GM19239 (cell line): ENCODE measurements around the gene NOXA1.

ENCODE experiments used
- DNase-seq: peaks from one replicate; pipeline ENCODE4 v3.0.0; 2011; ENCODE audit warnings: low spot score; ENCODE audit not compliant: insufficient read length
- FAIRE-seq: peaks from 2 replicates; lab custom pipeline; 2011; peaks lifted over from hg19 to GRCh38; lab: Jason Lieb, UNC

The NOXA1 gene

GRCh38 chr9:137435980-137436760 lies 13.0 kb downstream of the NOXA1 start:
- DNase-seq: no peak

DNA sequence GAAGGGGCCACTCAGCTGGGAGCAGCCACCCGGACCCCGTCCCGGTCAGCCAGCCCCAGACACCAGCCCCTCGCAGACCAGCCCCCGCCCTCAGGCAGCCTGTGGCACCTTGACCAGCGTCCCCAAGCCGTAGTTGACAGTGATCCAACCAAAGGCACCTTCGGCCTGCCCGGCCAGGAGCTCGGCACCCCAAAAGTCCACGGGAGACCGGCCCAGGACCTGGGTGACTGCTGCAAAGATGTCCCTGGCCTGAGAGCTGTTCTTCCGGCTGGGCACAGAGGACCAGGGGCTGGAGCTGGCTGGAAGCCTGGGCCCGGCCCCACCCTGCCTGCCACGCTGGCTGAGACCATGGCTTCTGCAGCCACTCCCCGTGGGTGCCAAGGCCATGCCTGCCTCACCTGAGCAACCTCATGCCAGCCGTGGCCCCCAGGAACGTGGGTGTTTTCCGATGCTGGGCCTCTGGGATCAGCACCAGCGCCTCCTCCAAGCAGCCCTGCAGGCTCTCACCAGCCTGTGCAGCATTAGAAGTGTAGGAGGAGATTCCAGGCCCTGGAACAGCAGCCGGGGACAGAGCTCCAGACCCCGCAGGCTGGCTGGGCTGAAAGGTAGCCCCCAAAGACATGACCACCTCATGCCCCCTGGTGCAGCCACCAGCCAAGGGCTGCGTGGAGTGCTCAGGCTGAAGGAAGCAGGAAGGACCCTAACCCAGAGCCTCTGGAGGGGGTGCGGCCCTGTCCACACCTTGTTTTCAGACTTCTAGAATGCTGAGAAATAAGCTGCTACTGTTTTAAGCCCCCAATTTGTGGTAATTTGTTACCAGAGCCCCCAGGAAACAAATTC lies 13.8 kb downstream of the NOXA1 start:
- DNase-seq (no peak), FAIRE-seq (no peak)

More at GRCh38 chr9:137435980-137436760, 13.0 kb downstream of the NOXA1 start:
- FAIRE-seq: no peak

DNA sequence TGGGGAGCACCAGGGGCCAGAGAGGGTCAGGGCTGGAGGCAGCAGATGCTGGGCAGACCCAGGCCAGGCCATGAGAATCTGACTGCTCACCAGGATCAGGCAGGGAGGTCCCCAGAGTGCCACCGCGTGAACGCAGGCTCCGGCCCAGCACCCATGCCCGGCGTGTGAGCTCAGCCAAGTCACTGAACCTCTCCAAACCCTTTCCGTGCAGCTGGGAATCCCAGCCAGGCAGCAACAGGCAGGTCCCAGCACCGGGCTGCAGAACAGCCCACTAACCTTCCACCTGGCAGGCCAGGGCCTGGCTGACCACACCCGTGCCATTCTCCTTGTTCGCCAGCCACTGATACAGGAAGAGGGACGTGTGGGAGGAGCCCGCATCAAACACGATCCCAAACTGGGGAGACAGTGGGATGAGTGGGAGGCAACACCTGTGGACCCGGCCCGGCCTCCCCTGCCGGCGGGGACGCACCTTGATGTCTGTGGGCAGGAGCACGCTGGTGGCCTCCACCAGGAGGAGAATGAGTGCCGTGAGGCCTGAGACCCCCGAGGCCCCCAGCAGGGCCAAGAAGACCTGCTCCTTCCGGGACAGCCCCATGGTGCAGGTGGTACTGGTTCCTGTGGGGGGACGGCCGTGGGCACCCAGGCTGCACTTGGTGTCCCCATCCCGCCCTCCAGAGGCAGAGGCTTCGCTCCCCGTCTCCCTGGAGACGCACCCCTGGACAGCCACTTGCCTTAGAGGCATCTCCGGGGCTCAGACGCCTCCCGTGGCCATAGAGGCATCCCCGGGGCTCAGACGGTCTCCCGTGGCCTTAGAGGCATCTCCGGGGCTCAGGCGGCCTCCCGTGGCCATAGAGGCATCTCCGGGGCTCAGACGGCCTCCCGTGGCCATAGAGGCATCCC lies 14.7 kb downstream of the NOXA1 start:
- FAIRE-seq (no peak), DNase-seq (no peak)

- no peak for DNase-seq
- FAIRE-seq: no peak
Observed at GRCh38 chr9:137438591-137439157, 15.5 kb downstream of the NOXA1 start.

- DNase-seq (no peak), FAIRE-seq (no peak)
Observed at GRCh38 chr9:137439158-137439714, 16.0 kb downstream of the NOXA1 start.

- DNase-seq: no peak
- FAIRE-seq: no peak
Observed at GRCh38 chr9:137441289-137441934, 18.2 kb downstream of the NOXA1 start, which contains the start of gene ENTPD8. TSS of gene ENTPD8 (minus strand) at chr9:137441357. CDS start at chr9:137438285, 3,072 bp downstream.

GRCh38 chr9:137441935-137442321 lies 18.7 kb downstream of the NOXA1 start:
- FAIRE-seq (no peak), DNase-seq (no peak)

GRCh38 chr9:137444106-137444790 lies 21.1 kb downstream of the NOXA1 start:
- FAIRE-seq: no peak
- DNase-seq: no peak

DNA sequence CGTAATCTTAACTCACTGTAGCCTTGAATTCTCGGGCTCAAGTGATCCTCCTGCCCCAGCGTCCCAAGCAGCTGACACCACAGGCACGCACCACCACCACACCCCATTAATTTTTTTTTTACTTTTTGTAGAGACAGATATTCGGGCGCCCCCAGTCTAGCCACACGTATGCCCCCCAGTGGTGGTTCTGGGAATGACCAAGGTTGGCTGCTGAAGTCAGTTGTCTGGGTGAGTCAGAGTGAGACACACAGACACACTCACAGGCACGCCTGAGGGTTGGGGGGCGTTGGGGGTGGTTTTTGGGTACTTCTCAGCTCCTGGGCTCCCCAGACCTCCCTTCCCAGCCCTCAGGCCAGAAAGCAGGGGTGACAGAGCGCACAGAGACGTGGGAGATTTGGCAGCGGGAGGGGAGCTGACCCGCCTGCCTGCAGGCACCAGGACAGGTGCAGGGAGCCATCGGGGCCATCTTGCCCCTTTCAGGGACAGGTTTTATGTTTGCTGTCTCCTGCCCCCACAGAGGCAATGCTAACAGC lies 22.1 kb downstream of the NOXA1 start:
- FAIRE-seq: peak; percentile 90
- peak; percentile 90 for DNase-seq

GRCh38 chr9:137445930-137446431 lies 22.8 kb downstream of the NOXA1 start:
- DNase-seq (no peak), FAIRE-seq (no peak)

DNA sequence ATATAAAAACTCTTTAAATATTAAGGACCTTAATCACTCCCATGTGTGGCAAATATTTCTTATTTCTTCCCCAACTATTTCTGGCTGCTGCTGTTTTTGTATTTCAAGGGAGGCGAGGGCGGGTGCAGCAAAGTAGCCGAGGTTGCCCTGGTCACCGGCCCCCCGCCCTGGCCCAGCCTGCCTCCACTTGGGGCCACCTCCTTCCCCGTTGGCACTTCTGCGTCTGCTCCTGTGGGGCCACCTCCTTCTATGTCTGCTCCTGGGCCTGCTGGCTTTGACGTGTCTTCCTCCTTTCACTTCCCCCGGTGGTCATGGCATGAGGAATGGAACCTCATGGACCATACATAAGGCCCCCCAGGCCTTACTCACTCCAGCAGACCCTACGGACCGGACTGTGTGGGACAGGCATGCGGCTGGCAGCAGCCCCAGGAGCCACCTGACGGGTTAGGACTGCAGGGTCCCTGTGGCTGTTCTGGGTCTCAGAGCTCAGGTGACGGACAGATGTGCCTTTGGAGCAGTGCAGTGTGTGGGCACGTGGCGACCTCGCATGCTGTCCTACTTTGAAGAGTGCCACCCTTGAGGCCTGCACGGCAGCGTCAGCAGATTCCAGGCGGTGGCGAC lies 23.8 kb downstream of the NOXA1 start:
- FAIRE-seq: no peak

DNA sequence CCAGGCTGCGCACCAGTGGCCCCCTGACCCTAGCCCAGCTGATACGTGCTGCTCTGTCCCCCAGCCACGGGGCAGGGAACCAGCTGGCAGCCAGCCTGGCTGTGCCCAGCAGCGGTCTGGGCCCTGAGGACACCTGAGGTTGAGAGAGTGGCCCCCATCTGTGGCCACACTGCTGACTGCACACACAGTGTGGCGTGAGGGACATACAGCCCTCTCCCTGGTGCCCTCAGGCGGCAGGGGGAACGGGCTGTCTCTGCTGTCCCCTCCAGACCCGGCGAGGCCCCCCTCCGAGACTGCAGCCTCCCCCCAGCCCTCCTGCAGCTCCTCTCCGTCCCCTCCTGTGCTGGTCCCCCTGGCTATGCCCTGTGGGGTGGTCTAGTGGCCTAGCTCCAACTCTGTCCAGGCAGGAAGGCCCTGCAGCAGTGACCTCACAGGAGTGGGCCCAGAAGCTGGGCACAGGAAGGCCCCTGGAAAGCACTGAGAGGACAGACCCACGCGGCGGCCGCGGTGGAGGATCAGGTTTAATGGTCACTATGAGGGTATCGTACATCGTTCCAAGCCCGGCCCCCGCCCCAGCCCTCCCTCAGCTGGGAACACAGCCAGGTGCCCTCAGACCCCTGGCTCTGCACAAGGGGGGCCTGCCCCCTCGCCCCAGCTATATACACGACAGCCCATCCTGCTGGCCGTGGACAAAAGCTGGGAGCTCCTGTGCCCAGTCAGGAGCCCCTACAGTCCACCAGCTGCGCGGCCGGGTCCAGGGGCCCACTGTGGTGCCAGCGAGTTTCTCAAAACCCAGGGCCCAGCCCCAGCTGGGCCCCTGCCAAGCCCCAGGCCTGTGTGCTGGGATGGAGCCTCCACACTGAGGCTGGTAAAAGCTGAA lies 24.8 kb downstream of the NOXA1 start:
- no peak for FAIRE-seq
- DNase-seq: no peak

More for the DNA sequence above, 23.8 kb downstream of the NOXA1 start:
- DNase-seq: no peak

GRCh38 chr9:137448602-137448962 lies 25.4 kb downstream of the NOXA1 start:
- FAIRE-seq: no peak
- DNase-seq: no peak

GRCh38 chr9:137449081-137449844 lies 26.1 kb downstream of the NOXA1 start:
- DNase-seq: no peak
- FAIRE-seq: no peak

- no peak for DNase-seq
- no peak for FAIRE-seq
Observed at GRCh38 chr9:137449931-137450538, 26.8 kb downstream of the NOXA1 start.
